Lower lobe of right lung (tissue), 2 donors: ENCODE results near the gene MT4. TPM values are rescaled to one million over a fixed set of nuclear protein-coding genes. Genes with fewer than 3 reads are reported as not detected.

ENCODE experiments used
- ATAC-seq, 2 donors: fragments of 200-7000 bp; cut with Tn5 transposase; one replicate each; pipeline ENCODE4 v1.9.1; 2020 to 2022; ENCODE audit warnings: mild to moderate bottlenecking in 2 of 2, moderate library complexity in 2 of 2
- DNase-seq: peaks from one replicate; pipeline ENCODE4 v3.0.0-alpha.2; 2020
- H3K27ac ChIP-seq: fragments of 200-600 bp; one replicate; pipeline ENCODE4 v1.8.0; 2022
- H3K27me3 ChIP-seq: fragments of 200-600 bp; one replicate; pipeline ENCODE4 v1.8.0; 2022; ENCODE audit warnings: low read depth
- H3K36me3 ChIP-seq: fragments of 200-600 bp; one replicate; pipeline ENCODE4 v1.8.0; 2022; ENCODE audit warnings: mild to moderate bottlenecking
- H3K4me1 ChIP-seq: fragments of 200-600 bp; one replicate; pipeline ENCODE4 v1.8.0; 2022
- H3K4me3 ChIP-seq: fragments of 200-600 bp; one replicate; pipeline ENCODE4 v1.8.0; 2022; ENCODE audit warnings: mild to moderate bottlenecking
- H3K9me3 ChIP-seq: fragments of 200-600 bp; one replicate; pipeline ENCODE4 v1.8.0; 2022
- CTCF ChIP-seq: fragments of 200-600 bp; IDR thresholded peaks from one replicate; pipeline ENCODE4 v1.8.0; 2022; ENCODE audit warnings: antibody characterized with exemption, mild to moderate bottlenecking
- intact Hi-C: fragments of 100-400 bp; cut with DNase I; formaldehyde crosslinking; loops from one replicate; pipeline ENCODE4 v1.11.0; 2022
- total RNA-seq: library from RNA; stranded (reverse); fragmentation: NEBNext Ultra II Directional; extraction: Animal tissue kit (Norgen Biotek cat#: 25700); gene quantifications from one replicate; pipeline ENCODE4 v1.2.1, GENCODE V29; 2021
- donor health status: DM: no; HTN: yes; CAD: no; lungs with severe emphysema.

The MT4 gene
- total RNA-seq, 1 donor from 2014 or later = not detected

GRCh38 chr16:56560447-56560846 lies 4.4 kb upstream of the MT4 start:
- H3K9me3 ChIP-seq = no peaks in the 10 kb centered on the region
- H3K4me3 ChIP-seq = no peak overlapping the region
- DNase-seq = no peak
- no peaks in the 10 kb centered on the region for H3K36me3 ChIP-seq
- H3K27me3 ChIP-seq = no peaks in the 10 kb centered on the region
- intact Hi-C loops = no loop called here
- TF ChIP-seq CTCF = no peak
- no peaks in the 10 kb centered on the region for H3K4me1 ChIP-seq
- H3K27ac ChIP-seq = no peak overlapping the region
- ATAC-seq = no peak

- ATAC-seq (no peak), DNase-seq (no peak)
- TF ChIP-seq CTCF = no peak
- Histone ChIP-seq H3K27ac (no peak overlapping the region), H3K4me3 (no peak overlapping the region), H3K36me3 (no peaks in the 10 kb centered on the region), H3K9me3 (no peaks in the 10 kb centered on the region), H3K27me3 (no peaks in the 10 kb centered on the region), H3K4me1 (no peaks in the 10 kb centered on the region)
- intact Hi-C loops = no loop called here
These were observed 3.7 kb upstream of the MT4 start for GRCh38 chr16:56561126-56561525.

- no peaks in the 10 kb centered on the region for H3K4me1 ChIP-seq
- H3K9me3 ChIP-seq = peaks cover 4% of the 10 kb centered on the region
- no peak for ATAC-seq
- H3K36me3 ChIP-seq = no peaks in the 10 kb centered on the region
- intact Hi-C loops = no loop called here
- H3K4me3 ChIP-seq = no peak overlapping the region
- DNase-seq = no peak
- TF ChIP-seq CTCF = no peak
- H3K27me3 ChIP-seq = no peaks in the 10 kb centered on the region
- no peak overlapping the region for H3K27ac ChIP-seq
These were observed 5.1 kb downstream of the MT4 start for GRCh38 chr16:56569971-56570370.

- TF ChIP-seq CTCF = no peak
- DNase-seq = no peak
- H3K9me3 ChIP-seq = peaks cover 4% of the 10 kb centered on the region
- no peak overlapping the region for H3K27ac ChIP-seq
- no peaks in the 10 kb centered on the region for H3K27me3 ChIP-seq
- intact Hi-C loops = no loop called here
- ATAC-seq = no peak
- no peak overlapping the region for H3K4me3 ChIP-seq
- no peaks in the 10 kb centered on the region for H3K36me3 ChIP-seq
- H3K4me1 ChIP-seq = no peaks in the 10 kb centered on the region
These were observed 6.7 kb downstream of the MT4 start for GRCh38 chr16:56571525-56571924.

GRCh38 chr16:56574625-56575024 lies 9.8 kb downstream of the MT4 start:
- intact Hi-C loops = no loop called here
- TF ChIP-seq CTCF = no peak

More at GRCh38 chr16:56574625-56575024, 9.8 kb downstream of the MT4 start:
- no peaks in the 10 kb centered on the region for H3K27me3 ChIP-seq
- DNase-seq = no peak
- peaks cover 4% of the 10 kb centered on the region for H3K9me3 ChIP-seq
- H3K4me3 ChIP-seq = no peak overlapping the region
- no peak for ATAC-seq
- H3K27ac ChIP-seq = no peak overlapping the region
- no peaks in the 10 kb centered on the region for H3K4me1 ChIP-seq
- no peaks in the 10 kb centered on the region for H3K36me3 ChIP-seq
